NCI-H2196 treated with DMSO at 0.1 percent for 48 hours (cell line): ENCODE measurements around the gene NUP98.

Experiments used
- DNase-seq: peaks from one replicate; lab custom pipeline; 2025; ENCODE audit not compliant: unreplicated experiment; lab: John Stamatoyannopoulos, UW

Gene NUP98

GRCh38 chr11:3738723-3739122, 58.6 kb downstream of the NUP98 start:
- no peak for DNase-seq

- no peak for DNase-seq
Measured at GRCh38 chr11:3738241-3738640, 59.1 kb downstream of the NUP98 start.

GRCh38 chr11:3737386-3737933, 59.9 kb downstream of the NUP98 start:
- DNase-seq, result no peak

- no peak for DNase-seq
Measured at GRCh38 chr11:3736816-3737215, 60.5 kb downstream of the NUP98 start.

- DNase-seq, result no peak
Measured at GRCh38 chr11:3735827-3736226, 61.5 kb downstream of the NUP98 start.

GRCh38 chr11:3732671-3733436, 64.5 kb downstream of the NUP98 start:
- DNase-seq, result no peak

GRCh38 chr11:3723014-3723708, 74.2 kb downstream of the NUP98 start:
- no peak for DNase-seq

- no peak for DNase-seq
Measured at GRCh38 chr11:3722100-3722499, 75.3 kb downstream of the NUP98 start.

- no peak for DNase-seq
Measured at GRCh38 chr11:3720997-3721396, 76.4 kb downstream of the NUP98 start.

- DNase-seq, result no peak
Measured at GRCh38 chr11:3712274-3712673, 85.1 kb downstream of the NUP98 start.

- DNase-seq, result no peak
Measured at GRCh38 chr11:3710485-3711259, 86.7 kb downstream of the NUP98 start.

GRCh38 chr11:3709977-3710376, 87.4 kb downstream of the NUP98 start:
- DNase-seq, result no peak

- DNase-seq, result no peak
Measured at GRCh38 chr11:3707176-3707575, 90.2 kb downstream of the NUP98 start.

GRCh38 chr11:3703383-3703782, 94.0 kb downstream of the NUP98 start:
- no peak for DNase-seq

- DNase-seq, result no peak
Measured at GRCh38 chr11:3700910-3701309, 96.4 kb downstream of the NUP98 start.

- DNase-seq, result no peak
Measured at GRCh38 chr11:3700410-3700809, 96.9 kb downstream of the NUP98 start.

GRCh38 chr11:3686751-3687150, 110.6 kb downstream of the NUP98 start:
- no peak for DNase-seq

GRCh38 chr11:3685923-3686322, 111.4 kb downstream of the NUP98 start:
- DNase-seq, result no peak

GRCh38 chr11:3684819-3685172, 112.6 kb downstream of the NUP98 start:
- DNase-seq, result no peak

GRCh38 chr11:3684129-3684818, 113.1 kb downstream of the NUP98 start:
- no peak for DNase-seq

- DNase-seq, result no peak
Measured at GRCh38 chr11:3683039-3683438, 114.3 kb downstream of the NUP98 start.
